ENCODE data around the gene TSC2.
"Not testable (repeated sequence)": the region's sequence is repeated elsewhere in the genome, so short reads cannot be mapped to it uniquely, and the experiment has no call there.

TSC2 gene

DNA sequence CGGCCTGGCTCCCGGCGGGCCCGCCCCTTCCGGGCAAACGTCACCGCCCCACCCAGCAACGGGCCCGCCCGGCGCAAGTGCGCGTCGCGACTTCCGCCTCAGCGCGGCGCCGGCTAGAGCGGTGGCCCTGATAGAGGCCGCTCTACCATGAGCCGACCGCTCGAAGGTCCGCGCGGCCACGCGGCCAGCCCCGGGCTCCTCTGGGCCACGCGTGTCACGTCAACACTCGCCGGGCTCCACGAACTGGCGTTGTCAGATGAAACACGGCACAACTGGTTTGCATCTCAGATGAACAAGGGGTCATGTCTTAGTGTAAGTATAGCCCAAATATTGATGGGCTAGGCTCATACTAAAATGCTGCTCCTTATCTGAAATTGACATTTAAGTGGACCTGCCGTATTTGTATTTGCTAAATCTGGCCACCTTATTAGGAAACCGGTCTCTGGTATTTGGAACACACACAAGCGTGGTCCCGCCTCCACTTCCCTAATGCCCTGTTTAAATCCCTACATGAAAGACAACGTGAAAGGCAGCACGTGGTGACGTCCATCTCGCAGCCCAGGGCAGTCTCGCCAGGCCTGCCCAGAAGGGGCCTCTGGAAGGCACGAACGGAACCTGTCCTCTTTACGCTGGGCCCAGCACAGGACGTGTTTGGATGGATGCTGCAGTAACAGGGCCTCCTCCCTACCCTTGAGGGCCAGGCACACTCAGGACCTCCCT, 37.8 kb upstream of the TSC2 start, which contains the start of gene ZNF598:
Gene ZNF598 (minus strand): TSS at position 31 of the 720 bp plus-strand sequence.
- in situ Hi-C loops (cut with MboI; ENCODE audit: low sequenced_read_pairs), result no loop called here

DNA sequence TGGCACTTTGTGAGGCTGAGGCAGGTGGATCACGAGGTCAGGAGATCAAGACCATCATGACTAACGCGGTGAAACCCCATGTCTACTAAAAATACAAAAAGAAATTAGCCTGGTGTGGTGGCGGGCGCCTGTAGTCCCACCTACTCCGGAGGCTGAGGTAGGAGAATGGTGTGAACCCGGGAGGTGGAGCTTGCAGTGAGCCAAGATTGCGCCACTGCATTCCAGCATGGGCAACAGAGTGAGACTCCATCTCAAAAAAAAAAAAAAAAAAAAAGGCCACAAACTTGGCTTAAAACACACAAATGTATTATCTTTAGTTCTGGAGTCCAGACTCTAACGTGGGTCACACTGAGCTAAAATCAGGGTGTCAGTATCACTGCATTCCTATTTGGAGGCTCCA, 36.1 kb upstream of the TSC2 start:
- in situ Hi-C loops (cut with MboI; ENCODE audit: low sequenced_read_pairs), result not testable (repeated sequence)

DNA sequence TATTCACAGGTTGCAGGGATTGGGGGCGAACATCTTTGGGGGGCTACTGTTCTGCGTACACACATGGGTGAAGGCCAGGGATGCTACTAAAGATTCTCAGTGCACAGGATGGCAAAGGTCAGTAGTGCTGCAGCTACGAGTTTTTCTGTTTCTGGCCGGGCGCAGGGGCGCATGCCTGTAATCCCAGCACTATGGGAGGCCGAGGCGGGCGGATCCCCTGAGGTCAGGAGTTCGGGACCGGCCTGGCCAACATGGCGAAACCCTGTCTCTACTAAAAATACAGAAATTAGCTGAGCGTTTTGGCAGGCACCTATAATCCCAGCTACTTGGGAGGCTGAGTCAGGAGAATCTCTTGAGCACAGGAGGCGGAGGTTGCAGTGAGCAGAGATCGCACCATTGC, 34.3 kb upstream of the TSC2 start:
- in situ Hi-C loops (cut with MboI; ENCODE audit: low sequenced_read_pairs), result no loop called here

DNA sequence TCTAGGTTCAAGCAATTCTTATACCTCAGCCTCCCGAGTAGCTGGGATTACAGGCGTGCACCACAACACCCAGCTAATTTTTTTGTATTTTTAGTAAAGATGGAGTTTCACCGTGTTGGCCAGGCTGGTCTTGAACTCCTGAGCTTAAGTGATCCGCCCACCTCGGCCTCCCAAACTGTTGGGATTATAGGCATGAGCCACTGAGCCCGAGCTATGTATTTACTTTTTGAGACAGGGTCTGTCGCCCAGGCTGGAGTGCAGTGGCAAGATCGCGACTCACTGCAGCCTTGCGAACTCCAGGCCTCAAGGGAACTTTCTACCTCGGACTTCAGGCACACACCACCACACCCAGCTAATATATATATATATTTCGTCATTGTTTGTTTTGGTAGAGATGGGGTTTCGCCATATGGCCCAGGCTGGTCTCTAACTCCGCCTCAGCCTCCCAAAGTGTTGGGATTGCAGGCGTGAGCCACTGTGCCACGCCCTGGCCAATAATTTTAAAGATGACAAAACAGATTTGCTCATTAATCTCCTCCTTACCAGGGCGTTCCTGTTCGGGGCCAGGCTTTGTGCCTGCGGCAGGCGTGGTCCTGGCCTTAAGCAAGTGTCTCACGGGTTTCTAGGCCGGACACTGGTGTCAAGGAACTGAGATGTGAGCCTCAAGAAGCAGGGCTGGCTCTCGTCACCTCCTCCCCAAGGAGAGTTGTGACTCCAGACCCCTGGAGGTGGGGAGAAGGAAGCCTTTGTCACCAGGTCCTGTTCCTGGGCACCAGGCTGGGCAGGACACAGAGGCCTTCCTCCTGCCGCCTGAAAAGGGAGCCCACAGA, 32.5 kb upstream of the TSC2 start:
- in situ Hi-C loops (cut with MboI; ENCODE audit: low sequenced_read_pairs), result no loop called here

DNA sequence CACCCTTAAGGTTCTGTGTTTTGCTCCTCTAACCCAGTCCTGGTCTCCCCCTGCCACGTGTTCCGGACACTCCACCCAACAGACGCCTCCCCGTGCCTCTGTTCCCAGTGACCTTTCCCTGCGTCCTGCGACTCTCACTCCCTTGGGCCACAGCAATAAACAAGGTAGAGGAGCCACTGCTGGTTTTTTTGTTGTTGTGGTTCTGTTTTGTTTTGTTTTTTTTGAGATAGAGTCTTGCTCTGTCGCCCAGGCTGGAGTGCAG, 31.9 kb upstream of the TSC2 start:
- in situ Hi-C loops (cut with MboI; ENCODE audit: low sequenced_read_pairs), result no loop called here

DNA sequence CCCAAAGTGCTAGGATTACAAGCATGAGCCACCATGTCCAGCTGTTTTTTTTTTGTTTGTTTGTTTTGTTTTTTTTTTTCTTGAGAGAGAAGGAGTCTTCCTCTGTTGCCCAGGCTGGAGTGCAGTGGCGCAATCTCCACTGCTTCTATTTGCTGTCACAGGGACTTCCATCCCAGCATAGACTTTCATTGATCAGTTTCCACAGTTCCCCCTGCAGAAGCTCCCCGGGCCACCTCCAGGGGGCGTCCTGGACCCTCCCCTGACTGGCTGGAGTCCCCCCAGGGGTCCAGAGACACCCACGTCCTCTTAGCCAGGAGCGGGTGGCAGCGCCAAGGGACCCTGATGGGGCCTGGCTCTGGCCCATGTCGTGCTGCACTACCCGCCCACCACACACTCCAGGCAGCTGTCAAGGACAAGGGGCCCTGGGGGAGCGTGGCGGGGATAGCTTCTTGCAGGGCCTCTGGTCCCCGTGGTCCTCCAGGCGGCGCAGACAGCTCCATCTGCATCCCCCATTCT, 31.3 kb upstream of the TSC2 start:
- in situ Hi-C loops (cut with MboI; ENCODE audit: low sequenced_read_pairs), result no loop called here

DNA sequence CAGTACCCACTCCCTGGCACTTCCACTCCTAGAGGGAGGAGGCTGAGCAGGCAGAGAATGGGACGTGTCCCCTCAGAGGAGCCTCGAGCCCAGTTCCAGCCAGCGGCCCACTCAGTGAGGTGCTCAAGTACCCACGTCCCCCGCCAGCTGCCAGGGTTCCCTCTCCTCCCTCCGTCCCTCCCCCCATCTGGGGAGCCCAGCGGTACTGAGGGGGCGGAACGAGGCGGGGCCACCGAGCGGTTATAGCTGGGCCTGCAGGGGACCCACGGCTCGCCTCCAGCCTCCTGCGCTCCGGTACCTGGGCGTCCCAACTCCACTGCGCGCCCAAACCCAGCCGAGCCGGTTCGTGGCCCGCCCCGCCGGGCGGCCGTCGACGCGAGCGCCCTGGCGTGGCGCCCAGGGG, 28.3 kb upstream of the TSC2 start, which contains the start of gene NPW:
Gene NPW (plus strand): TSS at position 268 of the 403 bp plus-strand sequence.
- in situ Hi-C loops (cut with MboI; ENCODE audit: low sequenced_read_pairs), result no loop called here

DNA sequence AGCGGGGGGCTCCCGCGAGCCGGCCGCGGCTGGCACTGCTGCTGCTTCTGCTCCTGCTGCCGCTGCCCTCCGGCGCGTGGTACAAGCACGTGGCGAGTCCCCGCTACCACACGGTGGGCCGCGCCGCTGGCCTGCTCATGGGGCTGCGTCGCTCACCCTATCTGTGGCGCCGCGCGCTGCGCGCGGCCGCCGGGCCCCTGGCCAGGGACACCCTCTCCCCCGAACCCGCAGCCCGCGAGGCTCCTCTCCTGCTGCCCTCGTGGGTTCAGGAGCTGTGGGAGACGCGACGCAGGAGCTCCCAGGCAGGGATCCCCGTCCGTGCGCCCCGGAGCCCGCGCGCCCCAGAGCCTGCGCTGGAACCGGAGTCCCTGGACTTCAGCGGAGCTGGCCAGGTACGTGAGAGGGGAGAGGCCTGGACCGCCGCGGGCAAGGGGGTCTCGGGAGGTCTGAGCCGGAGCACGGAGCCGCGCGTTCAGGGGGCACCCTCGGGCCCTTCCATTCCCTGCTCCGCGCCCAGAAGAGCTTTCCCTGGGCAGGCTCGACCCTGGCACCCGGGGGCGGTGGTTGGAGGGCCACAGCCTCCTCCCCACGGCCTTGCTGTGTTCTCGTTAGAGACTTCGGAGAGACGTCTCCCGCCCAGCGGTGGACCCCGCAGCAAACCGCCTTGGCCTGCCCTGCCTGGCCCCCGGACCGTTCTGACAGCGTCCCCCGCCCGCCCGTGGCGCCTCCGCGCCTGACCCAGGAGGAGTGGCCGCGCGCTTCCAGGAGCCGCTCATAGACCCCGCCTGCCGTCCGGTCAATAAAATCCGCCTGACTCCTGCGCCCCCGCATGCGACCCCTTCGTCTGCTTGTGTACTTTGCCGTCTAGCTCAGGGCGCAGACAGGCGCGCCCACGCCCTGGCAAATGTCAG, 27.6 kb upstream of the TSC2 start:
- in situ Hi-C loops (cut with MboI; ENCODE audit: low sequenced_read_pairs), result no loop called here

DNA sequence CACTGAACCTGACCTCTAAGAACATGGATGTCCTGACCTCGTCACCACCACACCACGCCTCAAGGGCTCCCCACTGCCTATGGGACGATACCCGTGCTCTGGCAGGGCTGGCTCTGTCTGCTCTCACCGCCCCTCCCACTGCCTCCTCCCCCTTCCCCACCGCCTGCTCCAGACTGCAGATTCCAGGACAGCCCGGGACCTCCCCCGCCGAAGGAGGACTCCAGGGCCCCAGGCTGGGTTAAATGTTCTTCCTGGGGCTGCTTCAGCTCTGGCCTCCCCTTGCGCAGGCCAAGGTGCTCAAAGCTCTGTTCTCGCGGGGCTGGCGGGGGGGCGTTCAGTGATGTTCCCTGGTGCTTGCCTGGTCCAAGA, 25.1 kb upstream of the TSC2 start:
- in situ Hi-C loops (cut with MboI; ENCODE audit: low sequenced_read_pairs), result no loop called here

DNA sequence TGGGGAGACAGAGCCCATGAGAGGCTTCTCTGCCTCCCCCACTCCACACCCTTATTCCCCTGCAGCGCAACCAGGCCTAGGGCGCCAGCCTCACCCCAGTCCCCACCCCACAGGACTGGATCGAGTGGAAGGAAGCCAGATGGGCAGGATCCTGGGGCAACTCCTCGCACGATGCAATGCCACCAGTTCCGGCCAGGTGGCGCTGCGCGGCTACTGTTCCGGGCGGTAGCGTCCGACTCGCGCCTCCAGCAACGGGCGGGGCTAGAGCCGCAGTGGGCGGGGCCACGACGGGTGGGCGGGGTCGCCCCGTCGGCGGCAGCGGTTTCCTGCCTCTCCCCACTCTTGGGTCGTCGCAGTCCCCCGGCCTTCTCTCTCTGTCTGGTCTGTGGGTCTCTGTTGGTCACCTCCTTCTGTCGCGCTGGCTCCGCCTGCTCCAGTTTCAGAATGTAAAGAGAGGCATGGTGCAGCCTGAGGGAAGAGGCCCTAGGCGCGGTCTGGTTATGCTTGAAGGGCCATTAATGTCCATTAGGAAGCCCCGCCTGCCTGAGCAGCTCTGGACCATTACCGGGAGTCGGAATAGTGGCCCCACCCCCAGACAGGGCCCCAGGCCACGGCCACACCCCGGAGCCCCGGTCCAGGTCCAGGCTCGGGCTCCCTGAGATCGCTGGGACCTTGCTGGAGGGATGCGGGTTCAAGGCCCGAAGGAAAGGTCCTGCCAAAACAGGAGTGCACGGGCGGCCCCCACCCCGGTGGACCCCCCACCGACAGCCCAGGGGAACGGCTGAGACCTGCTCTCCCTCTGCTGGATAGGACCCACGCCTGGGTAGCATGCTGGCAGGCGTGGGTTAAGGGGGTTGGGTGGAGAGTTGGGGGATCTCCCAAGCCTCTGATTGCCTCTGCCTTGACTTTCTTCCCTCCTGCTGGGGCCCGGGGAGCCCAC, 24.4 kb upstream of the TSC2 start:
- in situ Hi-C loops (cut with MboI; ENCODE audit: low sequenced_read_pairs), result no loop called here

DNA sequence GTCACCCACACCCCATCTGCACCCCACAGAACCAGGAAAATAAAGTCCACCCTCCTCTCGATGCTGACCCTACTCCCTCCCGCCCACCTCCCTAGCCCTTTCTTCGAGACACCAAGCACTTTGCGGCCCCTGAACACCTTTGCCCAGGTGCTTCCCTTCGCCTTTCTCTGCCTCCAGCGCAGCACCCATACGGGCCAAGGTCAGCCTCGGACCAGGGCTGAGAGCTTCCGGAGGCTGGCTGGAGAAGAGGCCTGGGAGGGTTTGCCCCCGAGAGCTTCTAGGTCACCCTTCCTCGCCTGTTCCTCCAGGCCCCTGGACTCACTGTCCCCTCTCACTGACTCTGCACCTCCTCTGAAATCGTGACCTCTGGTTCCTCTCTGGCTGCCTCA, 23.8 kb upstream of the TSC2 start:
- in situ Hi-C loops (cut with MboI; ENCODE audit: low sequenced_read_pairs), result no loop called here

DNA sequence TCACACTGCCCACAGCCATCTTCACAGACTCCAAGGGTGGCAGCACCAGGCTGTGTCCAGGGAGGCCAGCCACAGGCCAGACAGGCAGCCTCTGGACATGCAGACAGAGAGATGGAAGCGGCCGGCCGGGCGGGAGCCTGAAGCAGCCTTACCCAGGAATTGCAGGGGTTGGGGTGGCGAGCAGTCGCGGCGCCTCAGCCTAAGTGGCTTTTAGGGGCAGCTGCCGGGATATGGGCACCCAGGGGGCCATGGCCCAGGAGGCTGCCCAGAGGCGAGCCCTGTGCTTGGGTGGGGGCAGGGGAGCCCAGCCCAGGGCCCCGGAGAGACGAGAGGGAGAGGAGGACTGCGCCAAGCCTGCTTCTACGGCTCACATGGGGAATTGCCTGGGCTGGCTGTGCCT, 22.5 kb upstream of the TSC2 start:
- in situ Hi-C loops (cut with MboI; ENCODE audit: low sequenced_read_pairs), result no loop called here

DNA sequence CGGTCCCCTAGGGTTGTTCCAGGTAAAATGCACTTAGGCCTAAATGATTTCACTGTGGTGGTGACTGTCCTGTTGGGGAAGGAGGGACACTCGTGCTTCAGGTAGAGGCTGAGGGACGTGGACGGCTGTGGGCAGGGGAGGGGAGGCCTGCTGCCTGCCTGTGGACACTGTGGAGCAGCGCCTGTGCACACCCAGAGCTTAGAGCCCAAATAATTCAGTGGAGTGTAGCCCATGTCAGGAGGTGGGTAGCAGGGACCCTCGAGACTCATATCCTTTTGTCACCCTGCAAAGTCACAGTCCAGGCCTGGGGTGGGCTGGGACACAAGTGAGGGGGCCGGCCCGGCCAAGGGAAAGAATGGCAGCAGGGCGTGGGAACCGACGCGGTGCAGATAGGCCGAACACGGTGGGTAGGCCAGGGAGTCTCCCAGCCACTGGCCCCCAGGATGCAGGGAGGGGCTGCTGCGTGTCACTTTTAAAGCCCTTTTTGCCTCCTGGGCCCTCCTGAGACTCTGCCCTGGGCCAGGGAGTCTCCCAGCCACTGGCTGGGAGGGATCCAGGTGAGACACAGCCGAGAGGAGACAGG, 21.8 kb upstream of the TSC2 start:
- in situ Hi-C loops (cut with MboI; ENCODE audit: low sequenced_read_pairs), result no loop called here

DNA sequence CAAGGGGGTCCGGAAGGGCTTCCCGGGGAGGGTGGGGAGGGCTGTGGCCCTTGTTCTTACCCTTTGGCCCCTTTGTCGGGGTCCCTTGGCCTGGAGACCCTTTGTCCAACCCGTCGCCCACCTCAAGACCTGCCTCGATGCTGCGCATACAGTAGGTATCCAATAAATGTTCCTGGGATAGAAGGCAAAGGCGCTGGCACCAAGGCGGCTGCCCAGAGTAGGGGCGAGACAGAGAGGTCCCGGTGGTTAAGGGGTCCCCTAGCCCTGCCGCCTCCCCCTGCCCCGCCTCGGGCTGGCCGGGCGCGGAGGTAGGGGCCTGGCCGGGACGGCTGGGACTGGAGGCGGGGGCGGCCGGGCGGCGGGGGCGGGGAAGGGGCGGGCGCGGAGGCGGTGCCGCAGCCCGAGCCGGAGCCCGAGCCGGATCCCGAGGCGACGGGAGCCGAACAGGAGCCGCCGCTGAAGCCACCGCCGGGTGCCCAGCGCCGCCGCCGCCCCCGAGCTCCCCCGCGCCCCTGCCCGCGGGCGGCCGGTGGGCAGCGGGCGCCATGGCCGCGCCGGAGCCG, 21.2 kb upstream of the TSC2 start, which contains the start of gene NHERF2:
Gene NHERF2 (plus strand): TSS at position 442 of the 563 bp plus-strand sequence. CDS start 104 bp downstream, at position 546.
- in situ Hi-C loops (cut with MboI; ENCODE audit: low sequenced_read_pairs), result no loop called here

DNA sequence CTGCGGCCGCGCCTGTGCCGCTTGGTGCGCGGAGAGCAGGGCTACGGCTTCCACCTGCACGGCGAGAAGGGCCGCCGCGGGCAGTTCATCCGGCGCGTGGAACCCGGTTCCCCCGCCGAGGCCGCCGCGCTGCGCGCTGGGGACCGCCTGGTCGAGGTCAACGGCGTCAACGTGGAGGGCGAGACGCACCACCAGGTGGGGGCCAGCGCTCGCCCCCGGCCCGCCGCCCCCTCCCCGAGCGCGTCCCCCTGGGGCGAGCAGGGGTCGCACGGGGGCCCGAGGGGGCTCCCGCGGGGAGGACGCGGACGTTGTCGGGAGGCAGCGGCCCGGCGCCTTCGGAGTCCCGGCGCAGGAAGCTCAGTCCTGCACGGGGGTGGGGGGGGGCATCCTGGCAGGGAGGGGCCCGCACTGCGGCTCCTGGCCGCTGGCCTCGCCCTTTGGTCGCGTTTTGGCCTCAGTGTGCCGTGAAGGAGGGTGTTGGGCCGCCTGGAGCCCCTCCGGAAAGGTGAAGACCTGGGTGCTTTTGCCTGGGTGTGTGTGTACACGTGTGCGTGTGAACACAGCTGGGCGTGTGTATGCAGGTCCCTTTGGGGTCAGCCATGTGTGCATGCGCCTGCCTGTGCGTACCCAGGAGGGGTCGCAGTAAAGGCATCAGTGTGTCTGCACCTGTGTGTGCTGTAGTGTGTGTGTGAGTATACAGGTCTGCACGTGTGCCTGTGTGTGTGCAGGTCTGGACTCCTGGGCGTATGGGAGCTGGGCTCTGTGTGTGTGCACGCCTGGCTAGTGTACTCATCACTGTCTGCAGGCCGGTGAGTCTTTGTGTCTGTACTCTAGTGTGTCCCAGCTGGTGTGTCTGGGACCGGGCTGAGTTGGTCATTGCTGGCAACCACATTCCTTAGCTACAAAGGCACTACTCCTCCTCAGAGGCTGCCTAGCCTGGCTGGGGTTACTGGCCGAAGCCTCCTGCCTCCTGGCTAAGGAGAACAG, 20.5 kb upstream of the TSC2 start:
- in situ Hi-C loops (cut with MboI; ENCODE audit: low sequenced_read_pairs), result no loop called here

DNA sequence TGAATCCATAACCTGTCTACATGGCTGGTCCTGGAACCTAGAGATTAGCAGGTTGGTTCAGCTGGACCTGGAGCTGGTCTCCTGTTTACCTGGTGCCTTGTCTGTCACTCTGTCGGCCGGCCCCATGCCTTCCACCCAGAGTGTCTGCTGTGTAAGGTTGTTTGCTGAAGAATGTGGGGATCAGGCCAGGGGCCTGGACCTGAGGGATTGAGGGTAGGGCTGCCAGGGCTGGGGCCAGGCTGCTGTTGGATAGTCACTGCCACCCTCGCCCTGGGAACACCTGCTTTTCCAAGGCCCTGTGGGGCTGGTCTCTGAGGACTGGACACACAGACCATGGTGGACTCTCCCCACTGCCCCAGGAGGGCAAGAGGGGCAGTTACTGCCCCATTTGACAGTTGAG, 19.6 kb upstream of the TSC2 start:
- in situ Hi-C loops (cut with MboI; ENCODE audit: low sequenced_read_pairs), result no loop called here

DNA sequence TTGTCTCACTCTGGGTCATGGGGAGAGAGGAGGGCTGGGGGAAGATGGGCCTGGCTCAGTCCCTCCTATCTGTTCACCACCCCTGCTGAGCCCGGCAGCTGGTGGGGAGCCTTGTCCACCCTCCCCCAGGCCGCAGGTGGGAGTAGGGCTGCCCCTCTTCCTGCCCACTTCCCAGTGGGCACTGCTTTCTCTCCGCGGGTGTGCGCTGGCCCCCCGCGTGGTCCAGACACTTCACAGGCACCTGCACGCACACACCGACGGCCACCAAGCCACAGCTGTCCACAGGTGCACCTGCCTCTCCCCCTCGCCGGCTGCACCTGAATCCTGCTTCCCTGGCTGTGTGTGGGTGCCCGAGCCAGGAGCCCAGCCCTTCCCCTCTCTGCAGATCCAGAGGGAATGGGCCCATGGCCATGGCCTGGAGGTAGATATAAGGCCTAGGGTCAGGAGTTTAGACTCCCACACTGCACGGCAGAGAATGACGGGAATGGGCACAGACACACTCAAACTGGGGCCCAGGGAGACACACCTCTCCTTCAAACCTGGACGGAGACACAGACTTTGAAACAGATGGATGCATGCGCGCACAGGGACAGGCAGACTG, 19.1 kb upstream of the TSC2 start:
- in situ Hi-C loops (cut with MboI; ENCODE audit: low sequenced_read_pairs), result no loop called here

DNA sequence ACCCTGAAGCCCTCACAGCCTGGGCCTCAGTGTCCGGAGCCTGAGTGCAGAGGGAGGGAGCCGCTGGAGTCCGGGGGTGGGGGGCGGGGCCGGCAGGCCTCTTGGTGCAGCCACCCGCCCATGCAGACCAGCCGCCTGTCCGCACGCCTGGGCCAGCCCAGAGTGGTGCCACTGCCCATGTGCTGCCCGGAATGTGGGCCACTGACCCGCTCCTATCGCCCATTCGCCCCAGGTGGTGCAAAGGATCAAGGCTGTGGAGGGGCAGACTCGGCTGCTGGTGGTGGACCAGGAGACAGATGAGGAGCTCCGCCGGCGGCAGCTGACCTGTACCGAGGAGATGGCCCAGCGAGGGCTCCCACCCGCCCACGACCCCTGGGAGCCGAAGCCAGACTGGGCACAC, 18.4 kb upstream of the TSC2 start:
- in situ Hi-C loops (cut with MboI; ENCODE audit: low sequenced_read_pairs), result no loop called here
